ENCODE measurements around the gene DOK7.

DOK7 gene

GRCh38 chr4:3470244-3471097, 7.4 kb downstream of the DOK7 start:
- no peaks in the 10 kb centered on the region for H3K4me1 Mint-ChIP-seq (ENCODE audit: low read depth)
- H3K27me3 Mint-ChIP-seq, result no peaks in the 10 kb centered on the region
- H3K36me3 Mint-ChIP-seq, result no peaks in the 10 kb centered on the region
- no peak overlapping the region for H3K4me3 Mint-ChIP-seq
- no peak overlapping the region for H3K27ac Mint-ChIP-seq
- H3K9me3 Mint-ChIP-seq (ENCODE audit: low read depth), result no peaks in the 10 kb centered on the region

- H3K4me1 Mint-ChIP-seq (ENCODE audit: low read depth), result no peaks in the 10 kb centered on the region
- H3K9me3 Mint-ChIP-seq (ENCODE audit: low read depth), result no peaks in the 10 kb centered on the region
- no peak overlapping the region for H3K4me3 Mint-ChIP-seq
- no peaks in the 10 kb centered on the region for H3K27me3 Mint-ChIP-seq
- no peaks in the 10 kb centered on the region for H3K36me3 Mint-ChIP-seq
- no peak overlapping the region for H3K27ac Mint-ChIP-seq
Measured at GRCh38 chr4:3471098-3471760, 8.1 kb downstream of the DOK7 start.

GRCh38 chr4:3471886-3472285, 8.8 kb downstream of the DOK7 start:
- Mint-ChIP-seq H3K4me3 (no peak overlapping the region), H3K27me3 (no peaks in the 10 kb centered on the region), H3K27ac (no peak overlapping the region), H3K4me1 (ENCODE audit: low read depth) (no peaks in the 10 kb centered on the region), H3K9me3 (ENCODE audit: low read depth) (no peaks in the 10 kb centered on the region), H3K36me3 (no peaks in the 10 kb centered on the region)

GRCh38 chr4:3472411-3473141, 9.5 kb downstream of the DOK7 start:
- Mint-ChIP-seq H3K27me3 (no peaks in the 10 kb centered on the region), H3K4me1 (ENCODE audit: low read depth) (no peaks in the 10 kb centered on the region), H3K27ac (no peak overlapping the region), H3K4me3 (no peak overlapping the region), H3K9me3 (ENCODE audit: low read depth) (no peaks in the 10 kb centered on the region), H3K36me3 (no peaks in the 10 kb centered on the region)

GRCh38 chr4:3473181-3473950, 10.3 kb downstream of the DOK7 start:
- no peaks in the 10 kb centered on the region for H3K27me3 Mint-ChIP-seq
- H3K9me3 Mint-ChIP-seq (ENCODE audit: low read depth), result no peaks in the 10 kb centered on the region
- H3K27ac Mint-ChIP-seq, result no peak overlapping the region
- H3K4me1 Mint-ChIP-seq (ENCODE audit: low read depth), result no peaks in the 10 kb centered on the region
- H3K4me3 Mint-ChIP-seq, result no peak overlapping the region
- no peaks in the 10 kb centered on the region for H3K36me3 Mint-ChIP-seq

GRCh38 chr4:3473996-3474765, 11.1 kb downstream of the DOK7 start:
- no peaks in the 10 kb centered on the region for H3K27me3 Mint-ChIP-seq
- no peaks in the 10 kb centered on the region for H3K4me1 Mint-ChIP-seq (ENCODE audit: low read depth)
- no peaks in the 10 kb centered on the region for H3K36me3 Mint-ChIP-seq
- no peak overlapping the region for H3K27ac Mint-ChIP-seq
- H3K9me3 Mint-ChIP-seq (ENCODE audit: low read depth), result no peaks in the 10 kb centered on the region
- no peak overlapping the region for H3K4me3 Mint-ChIP-seq

GRCh38 chr4:3475041-3475712, 12.1 kb downstream of the DOK7 start:
- H3K9me3 Mint-ChIP-seq (ENCODE audit: low read depth), result no peaks in the 10 kb centered on the region
- H3K4me3 Mint-ChIP-seq, result no peak overlapping the region
- H3K36me3 Mint-ChIP-seq, result no peaks in the 10 kb centered on the region
- H3K4me1 Mint-ChIP-seq (ENCODE audit: low read depth), result no peaks in the 10 kb centered on the region
- no peak overlapping the region for H3K27ac Mint-ChIP-seq
- H3K27me3 Mint-ChIP-seq, result no peaks in the 10 kb centered on the region

GRCh38 chr4:3475713-3476260, 12.7 kb downstream of the DOK7 start:
- H3K27me3 Mint-ChIP-seq, result no peaks in the 10 kb centered on the region
- H3K27ac Mint-ChIP-seq, result no peak overlapping the region
- H3K4me3 Mint-ChIP-seq, result no peak overlapping the region
- no peaks in the 10 kb centered on the region for H3K4me1 Mint-ChIP-seq (ENCODE audit: low read depth)
- H3K36me3 Mint-ChIP-seq, result no peaks in the 10 kb centered on the region
- H3K9me3 Mint-ChIP-seq (ENCODE audit: low read depth), result no peaks in the 10 kb centered on the region

GRCh38 chr4:3476341-3476747, 13.2 kb downstream of the DOK7 start:
- H3K27me3 Mint-ChIP-seq, result no peaks in the 10 kb centered on the region
- no peak overlapping the region for H3K4me3 Mint-ChIP-seq
- no peaks in the 10 kb centered on the region for H3K4me1 Mint-ChIP-seq (ENCODE audit: low read depth)
- no peak overlapping the region for H3K27ac Mint-ChIP-seq
- H3K36me3 Mint-ChIP-seq, result no peaks in the 10 kb centered on the region
- no peaks in the 10 kb centered on the region for H3K9me3 Mint-ChIP-seq (ENCODE audit: low read depth)

- Mint-ChIP-seq H3K4me3 (no peak overlapping the region), H3K27ac (no peak overlapping the region), H3K27me3 (peaks cover 5% of the 10 kb centered on the region), H3K4me1 (ENCODE audit: low read depth) (no peaks in the 10 kb centered on the region), H3K9me3 (ENCODE audit: low read depth) (no peaks in the 10 kb centered on the region), H3K36me3 (no peaks in the 10 kb centered on the region)
Measured at GRCh38 chr4:3476936-3477749, 14.0 kb downstream of the DOK7 start.

- no peak overlapping the region for H3K4me3 Mint-ChIP-seq
- no peaks in the 10 kb centered on the region for H3K36me3 Mint-ChIP-seq
- peaks cover 5% of the 10 kb centered on the region for H3K27me3 Mint-ChIP-seq
- no peaks in the 10 kb centered on the region for H3K4me1 Mint-ChIP-seq (ENCODE audit: low read depth)
- H3K27ac Mint-ChIP-seq, result no peak overlapping the region
- no peaks in the 10 kb centered on the region for H3K9me3 Mint-ChIP-seq (ENCODE audit: low read depth)
Measured at GRCh38 chr4:3477750-3478430, 14.8 kb downstream of the DOK7 start.

- Mint-ChIP-seq H3K4me1 (ENCODE audit: low read depth) (no peaks in the 10 kb centered on the region), H3K27me3 (peaks cover 5% of the 10 kb centered on the region), H3K4me3 (no peak overlapping the region), H3K36me3 (no peaks in the 10 kb centered on the region), H3K9me3 (ENCODE audit: low read depth) (no peaks in the 10 kb centered on the region), H3K27ac (no peak overlapping the region)
Measured at GRCh38 chr4:3478446-3479357, 15.6 kb downstream of the DOK7 start.
